ENCODE measurements around the gene CARNS1.

DNA sequence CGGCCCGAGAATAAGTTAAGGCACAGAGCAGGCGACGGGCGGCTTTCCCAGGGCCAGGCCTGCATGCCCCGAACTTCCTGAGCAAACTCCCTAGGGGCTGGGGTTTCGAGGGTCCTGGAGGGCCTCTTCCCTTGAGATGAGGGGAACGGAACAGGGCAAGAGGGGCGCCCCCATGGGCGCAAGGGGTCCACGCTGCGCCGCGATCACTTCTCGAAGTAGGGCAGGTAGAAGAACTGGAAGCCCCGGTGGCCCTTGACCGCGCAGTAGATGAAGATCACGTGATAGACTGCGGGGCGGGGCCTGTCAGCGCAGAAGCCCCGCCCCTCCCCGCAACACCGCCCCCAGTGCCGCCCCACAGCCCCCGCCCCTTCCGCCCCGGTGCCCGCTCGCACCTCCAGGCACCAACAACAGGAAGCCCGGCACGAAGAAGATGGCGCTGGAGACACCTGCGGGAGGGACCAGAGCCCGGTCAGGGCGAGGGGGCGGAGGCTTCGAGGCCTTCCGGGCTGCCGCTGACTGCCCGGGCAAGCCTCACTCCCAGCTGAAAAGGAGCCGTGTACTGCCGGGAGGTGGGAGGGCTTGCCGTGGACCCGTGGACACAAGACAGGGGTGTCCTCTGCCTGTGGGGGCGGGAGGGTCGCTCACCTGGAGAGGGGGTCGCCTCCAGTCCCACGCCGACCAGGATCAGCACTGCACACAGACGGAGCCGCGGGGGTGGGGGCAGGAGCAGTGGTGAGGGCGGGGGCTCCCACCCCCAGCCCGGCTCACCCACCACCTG, 49.1 kb downstream of the CARNS1 start:
- no peak for TF ChIP-seq EZH2 (IDR thresholded peaks at IDR 0.05; ENCODE audit: low read length)
- TF ChIP-seq, protein P1, sequence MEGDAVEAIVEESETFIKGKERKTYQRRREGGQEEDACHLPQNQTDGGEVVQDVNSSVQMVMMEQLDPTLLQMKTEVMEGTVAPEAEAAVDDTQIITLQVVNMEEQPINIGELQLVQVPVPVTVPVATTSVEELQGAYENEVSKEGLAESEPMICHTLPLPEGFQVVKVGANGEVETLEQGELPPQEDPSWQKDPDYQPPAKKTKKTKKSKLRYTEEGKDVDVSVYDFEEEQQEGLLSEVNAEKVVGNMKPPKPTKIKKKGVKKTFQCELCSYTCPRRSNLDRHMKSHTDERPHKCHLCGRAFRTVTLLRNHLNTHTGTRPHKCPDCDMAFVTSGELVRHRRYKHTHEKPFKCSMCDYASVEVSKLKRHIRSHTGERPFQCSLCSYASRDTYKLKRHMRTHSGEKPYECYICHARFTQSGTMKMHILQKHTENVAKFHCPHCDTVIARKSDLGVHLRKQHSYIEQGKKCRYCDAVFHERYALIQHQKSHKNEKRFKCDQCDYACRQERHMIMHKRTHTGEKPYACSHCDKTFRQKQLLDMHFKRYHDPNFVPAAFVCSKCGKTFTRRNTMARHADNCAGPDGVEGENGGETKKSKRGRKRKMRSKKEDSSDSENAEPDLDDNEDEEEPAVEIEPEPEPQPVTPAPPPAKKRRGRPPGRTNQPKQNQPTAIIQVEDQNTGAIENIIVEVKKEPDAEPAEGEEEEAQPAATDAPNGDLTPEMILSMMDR (optimal IDR thresholded peaks at IDR 0.05 in 1 of 3, IDR thresholded peaks at IDR 0.05 in 1 of 3, conservative IDR thresholded peaks at IDR 0.05 in 1 of 3; ENCODE audit: extremely low read depth in 1 of 3, insufficient read depth in 2 of 3, low read length in 3 of 3) = no peak

Data from keratinocyte (primary cell).